Measurements from ENCODE around the gene GPR52. TPM values are rescaled to one million over a fixed set of nuclear protein-coding genes. Genes with fewer than 3 reads are reported as not detected.

The GPR52 gene
- total RNA-seq = 1 to 10 TPM in 1 of 2 donors, under 1 TPM in 1; 0.68 to 7.1 TPM

- ATAC-seq (ENCODE audit: insufficient number of reproducible peaks, low FRiP score, low read depth) (no peak), DNase-seq (ENCODE audit: low spot score) (no peak)
- Histone ChIP-seq H3K4me3 (no peak within 1 kb of the TSS), H3K4me1 (ENCODE audit: control insufficient read depth in 1 of 2, low read depth in 2 of 2) (peaks cover 3 to 11% of the 10 kb centered on the region in 2 donors), H3K36me3 (no peaks in the 10 kb centered on the region), H3K27ac (no peak within 1 kb of the TSS), H3K27me3 (replicated peaks; ENCODE audit: insufficient read depth) (no peaks in the 10 kb centered on the region), H3K9me3 (peaks cover 7% of the 10 kb centered on the region)
- TF ChIP-seq CTCF (IDR thresholded peaks at IDR 0.05) = no peak
Measured at GRCh38 chr1:174447866-174448530, at the start of gene GPR52. Gene GPR52, plus strand, starts transcription at chr1:174447964. Its CDS starts 148 bp downstream, at chr1:174448112.

- Histone ChIP-seq H3K36me3 (no peaks in the 10 kb centered on the region), H3K4me3 (no peak overlapping the region), H3K9me3 (no peaks in the 10 kb centered on the region), H3K27ac (no peak overlapping the region), H3K4me1 (ENCODE audit: control insufficient read depth in 1 of 2, low read depth in 2 of 2) (no peaks in the 10 kb centered on the region), H3K27me3 (replicated peaks; ENCODE audit: insufficient read depth) (no peaks in the 10 kb centered on the region)
- no peak for ATAC-seq (ENCODE audit: insufficient number of reproducible peaks, low FRiP score, low read depth)
- DNase-seq (ENCODE audit: low spot score) = no peak
- TF ChIP-seq CTCF (IDR thresholded peaks at IDR 0.05) = no peak
Measured at GRCh38 chr1:174398246-174398645, 49.5 kb upstream of the GPR52 start.

- Histone ChIP-seq H3K36me3 (no peaks in the 10 kb centered on the region), H3K27ac (no peak overlapping the region), H3K27me3 (replicated peaks; ENCODE audit: insufficient read depth) (no peaks in the 10 kb centered on the region), H3K4me1 (ENCODE audit: control insufficient read depth in 1 of 2, low read depth in 2 of 2) (no peaks in the 10 kb centered on the region), H3K9me3 (no peaks in the 10 kb centered on the region), H3K4me3 (no peak overlapping the region)
- DNase-seq (ENCODE audit: low spot score) (no peak), ATAC-seq (ENCODE audit: insufficient number of reproducible peaks, low FRiP score, low read depth) (no peak)
- TF ChIP-seq CTCF (IDR thresholded peaks at IDR 0.05) = no peak
Measured at GRCh38 chr1:174399211-174399610, 48.6 kb upstream of the GPR52 start.

- H3K27me3 ChIP-seq (replicated peaks; ENCODE audit: insufficient read depth) = no peaks in the 10 kb centered on the region
- H3K36me3 ChIP-seq = no peaks in the 10 kb centered on the region
- H3K4me3 ChIP-seq = no peak overlapping the region
- no peak for TF ChIP-seq CTCF (IDR thresholded peaks at IDR 0.05)
- H3K4me1 ChIP-seq (ENCODE audit: control insufficient read depth in 1 of 2, low read depth in 2 of 2) = no peaks in the 10 kb centered on the region
- H3K27ac ChIP-seq = no peak overlapping the region
- no peaks in the 10 kb centered on the region for H3K9me3 ChIP-seq
- no peak for ATAC-seq (ENCODE audit: insufficient number of reproducible peaks, low FRiP score, low read depth)
- DNase-seq (ENCODE audit: low spot score) = no peak
Measured at GRCh38 chr1:174401075-174401474, 46.7 kb upstream of the GPR52 start.

- ATAC-seq (ENCODE audit: insufficient number of reproducible peaks, low FRiP score, low read depth) (no peak), DNase-seq (ENCODE audit: low spot score) (no peak)
- no peaks in the 10 kb centered on the region for H3K36me3 ChIP-seq
- H3K4me3 ChIP-seq = no peak overlapping the region
- no peaks in the 10 kb centered on the region for H3K27me3 ChIP-seq (replicated peaks; ENCODE audit: insufficient read depth)
- no peaks in the 10 kb centered on the region for H3K9me3 ChIP-seq
- H3K4me1 ChIP-seq (ENCODE audit: control insufficient read depth in 1 of 2, low read depth in 2 of 2) = no peaks in the 10 kb centered on the region
- no peak for TF ChIP-seq CTCF (IDR thresholded peaks at IDR 0.05)
- H3K27ac ChIP-seq = no peak overlapping the region
Measured at GRCh38 chr1:174405219-174405618, 42.5 kb upstream of the GPR52 start.
